Measurements from ENCODE around the gene FRZB. TPM values are rescaled to one million over a fixed set of nuclear protein-coding genes. Genes with fewer than 3 reads are reported as not detected.
A peak's percentile ranks its signal among the peaks of the same experiment; 100 is the strongest.

FRZB gene
- total RNA-seq, 1 donor: 0.43 TPM

GRCh38 chr2:182827182-182827879 lies 39.1 kb downstream of the FRZB start:
- TF ChIP-seq, protein P1, sequence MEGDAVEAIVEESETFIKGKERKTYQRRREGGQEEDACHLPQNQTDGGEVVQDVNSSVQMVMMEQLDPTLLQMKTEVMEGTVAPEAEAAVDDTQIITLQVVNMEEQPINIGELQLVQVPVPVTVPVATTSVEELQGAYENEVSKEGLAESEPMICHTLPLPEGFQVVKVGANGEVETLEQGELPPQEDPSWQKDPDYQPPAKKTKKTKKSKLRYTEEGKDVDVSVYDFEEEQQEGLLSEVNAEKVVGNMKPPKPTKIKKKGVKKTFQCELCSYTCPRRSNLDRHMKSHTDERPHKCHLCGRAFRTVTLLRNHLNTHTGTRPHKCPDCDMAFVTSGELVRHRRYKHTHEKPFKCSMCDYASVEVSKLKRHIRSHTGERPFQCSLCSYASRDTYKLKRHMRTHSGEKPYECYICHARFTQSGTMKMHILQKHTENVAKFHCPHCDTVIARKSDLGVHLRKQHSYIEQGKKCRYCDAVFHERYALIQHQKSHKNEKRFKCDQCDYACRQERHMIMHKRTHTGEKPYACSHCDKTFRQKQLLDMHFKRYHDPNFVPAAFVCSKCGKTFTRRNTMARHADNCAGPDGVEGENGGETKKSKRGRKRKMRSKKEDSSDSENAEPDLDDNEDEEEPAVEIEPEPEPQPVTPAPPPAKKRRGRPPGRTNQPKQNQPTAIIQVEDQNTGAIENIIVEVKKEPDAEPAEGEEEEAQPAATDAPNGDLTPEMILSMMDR (IDR thresholded peaks at IDR 0.05; ENCODE audit: insufficient read depth, low read depth, low read length): no peak
- H3K4me3 ChIP-seq (ENCODE audit: low read depth, low read length): no peak overlapping the region
- DNase-seq (ENCODE audit: low read depth): peak; percentile 64

GRCh38 chr2:182826496-182826895 lies 39.9 kb downstream of the FRZB start:
- H3K4me3 ChIP-seq (ENCODE audit: low read depth, low read length): no peak overlapping the region
- TF ChIP-seq, protein P1 (IDR thresholded peaks at IDR 0.05; ENCODE audit: insufficient read depth, low read depth, low read length): no peak

GRCh38 chr2:182826064-182826463 lies 40.4 kb downstream of the FRZB start:
- no peak overlapping the region for H3K4me3 ChIP-seq (ENCODE audit: low read depth, low read length)
- peak; percentile 46 for DNase-seq (ENCODE audit: low read depth)
- TF ChIP-seq, protein P1 (IDR thresholded peaks at IDR 0.05; ENCODE audit: insufficient read depth, low read depth, low read length): no peak

More at GRCh38 chr2:182826496-182826895, 39.9 kb downstream of the FRZB start:
- DNase-seq (ENCODE audit: low read depth): no peak

GRCh38 chr2:182824767-182825158 lies 41.7 kb downstream of the FRZB start:
- DNase-seq (ENCODE audit: low read depth): no peak
- H3K4me3 ChIP-seq (ENCODE audit: low read depth, low read length): no peak overlapping the region
- TF ChIP-seq, protein P1 (IDR thresholded peaks at IDR 0.05; ENCODE audit: insufficient read depth, low read depth, low read length): no peak

DNA sequence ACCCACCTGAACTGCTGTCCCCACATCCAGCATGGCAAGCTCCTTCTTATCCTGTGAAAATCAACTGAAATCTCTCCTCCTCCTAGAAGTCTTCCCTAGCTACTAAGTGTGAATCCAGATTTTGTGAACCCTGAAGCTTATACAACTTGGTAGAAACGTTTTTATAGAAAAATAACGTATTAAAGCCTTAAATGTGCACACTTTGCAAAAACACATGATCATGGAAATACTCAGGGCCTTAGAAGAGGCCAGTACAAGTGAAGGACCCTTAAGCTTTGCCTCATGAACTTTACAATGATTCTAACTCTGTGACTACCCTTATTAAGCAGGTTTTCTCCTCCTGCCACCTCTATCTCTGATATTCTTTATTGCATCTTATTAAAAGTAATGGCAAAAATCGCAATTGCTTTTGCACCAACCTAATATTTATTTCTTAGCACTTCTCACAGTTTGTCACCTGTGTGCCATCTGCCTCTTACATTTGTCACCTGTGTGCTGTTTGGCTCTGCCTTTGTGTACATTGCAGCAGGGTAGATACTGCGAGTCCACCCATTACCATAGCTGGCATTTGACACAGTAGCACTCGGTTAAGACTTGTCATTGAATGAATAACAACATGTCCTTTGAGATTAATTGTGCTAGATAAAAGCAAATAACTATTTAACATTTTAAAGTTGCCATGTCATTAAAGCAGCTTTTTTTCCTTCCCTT lies 42.2 kb downstream of the FRZB start:
- TF ChIP-seq, protein P1 (IDR thresholded peaks at IDR 0.05; ENCODE audit: insufficient read depth, low read depth, low read length): no peak
- no peak for DNase-seq (ENCODE audit: low read depth)
- H3K4me3 ChIP-seq (ENCODE audit: low read depth, low read length): no peak overlapping the region

DNA sequence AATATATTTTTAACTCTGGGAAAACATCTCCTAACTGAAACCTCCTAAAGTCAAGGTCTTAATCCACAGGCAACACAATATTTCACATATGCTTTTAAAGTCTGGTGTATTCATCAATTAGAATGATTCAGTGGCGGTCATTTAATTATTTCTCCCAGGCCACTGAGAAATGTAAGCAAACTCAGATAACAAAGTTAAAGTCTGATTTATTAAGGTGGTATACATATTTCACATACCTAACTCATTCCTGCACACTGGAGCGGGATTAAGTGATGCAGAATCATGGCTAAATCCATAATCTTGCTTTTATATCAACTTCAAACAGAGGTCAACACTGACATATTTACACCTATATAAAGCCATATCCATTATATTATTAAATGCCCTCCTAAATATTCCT lies 43.7 kb downstream of the FRZB start:
- H3K4me3 ChIP-seq (ENCODE audit: low read depth, low read length): no peak overlapping the region
- TF ChIP-seq, protein P1 (IDR thresholded peaks at IDR 0.05; ENCODE audit: insufficient read depth, low read depth, low read length): no peak
- no peak for DNase-seq (ENCODE audit: low read depth)
